ENCODE data around the gene SH3RF3.

GRCh38 chr2:109160714-109161440 lies 31.9 kb downstream of the SH3RF3 start:
- TF ChIP-seq SMAD1 (IDR thresholded peaks at IDR 0.05; ENCODE audit: low read depth, partially characterized antibody) (no peak), TAF1 (IDR thresholded peaks at IDR 0.05; ENCODE audit: borderline replicate concordance, low read depth, low read length) (no peak), CTCF (IDR thresholded peaks at IDR 0.05 in 2 of 3, conservative IDR thresholded peaks at IDR 0.05 in 1 of 3; ENCODE audit: control insufficient read depth in 2 of 3, extremely low read depth in 1 of 3, insufficient read depth in 1 of 3, low read depth in 3 of 3, low read length in 3 of 3) (no peak), CREM (IDR thresholded peaks at IDR 0.05; ENCODE audit: low read depth) (no peak), HDGF (IDR thresholded peaks at IDR 0.05) (no peak), LARP7 (IDR thresholded peaks at IDR 0.05) (no peak)

All from GM12878 (cell line).